Tibial nerve (tissue), 4 donors: ENCODE results near the gene NCOA3.

ENCODE experiments used
- CTCF ChIP-seq, 5 experiments: fragments of 200-600 bp in 3 of 5; fragments of 450-650 bp in 2 of 5; sonication (generic) in 3 of 5; IDR thresholded peaks; one replicate each; pipeline ENCODE4 v1.5.1; 2016 to 2019; ENCODE audit warnings: antibody characterized with exemption in 5 of 5, mild to moderate bottlenecking in 3 of 5, moderate library complexity in 2 of 5
- EP300 ChIP-seq, 2 donors: sonication (generic); formaldehyde crosslinking; IDR thresholded peaks; one replicate each; pipeline ENCODE4 v1.6.1; 2017; ENCODE audit warnings: antibody characterized with exemption in 2 of 2, mild to moderate bottlenecking in 1 of 2

DNA sequence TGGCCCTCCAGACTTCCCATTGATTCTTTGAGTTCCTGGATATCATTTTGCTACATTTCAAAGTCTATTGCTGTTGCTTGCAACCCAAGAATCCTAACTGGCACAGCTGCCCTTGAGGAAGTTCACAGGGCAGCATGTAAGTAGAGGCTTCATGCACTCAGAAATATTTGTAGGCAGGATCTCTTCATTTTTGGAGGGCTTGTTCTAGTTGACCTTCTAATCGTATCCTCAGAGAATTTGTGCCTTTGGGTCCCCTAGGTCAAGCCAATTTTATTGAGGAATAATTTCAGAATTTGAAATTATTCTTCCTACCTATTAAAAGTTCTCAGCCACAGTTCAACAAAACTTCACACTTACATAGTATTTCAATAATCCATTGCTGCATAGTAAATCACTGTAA is 5.6 kb upstream of the NCOA3 start:
- TF ChIP-seq CTCF (IDR thresholded peaks at IDR 0.05): no peak
- no peak for TF ChIP-seq EP300 (IDR thresholded peaks at IDR 0.05)
